ENCODE measurements around the gene DCLK3.

Gene DCLK3

GRCh38 chr3:36744763-36745162, 19.6 kb downstream of the DCLK3 start:
- H4K20me1 ChIP-seq, result no peaks in the 10 kb centered on the region
- H3K4me2 ChIP-seq, result no peak overlapping the region
- TF ChIP-seq Cebpa-rat (IDR thresholded peaks at IDR 0.05), result no peak
- H3K4me1 ChIP-seq, result peaks cover 0 to 16% (median 11%) of the 10 kb centered on the region in 10 experiments; a peak in 15 of 20 replicates
- no peak overlapping the region for H3K9ac ChIP-seq
- no peaks in the 10 kb centered on the region for H3K27me3 ChIP-seq
- H3K27ac ChIP-seq, result no peak overlapping the region
- H3K4me3 ChIP-seq, result no peak overlapping the region
- H3K36me3 ChIP-seq, result no peaks in the 10 kb centered on the region
- peaks cover 0 to 11% (median 0%) of the 10 kb centered on the region in 11 experiments; a peak in 2 of 22 replicates for H3K9me3 ChIP-seq (replicated peaks in 1 of 11)

DNA sequence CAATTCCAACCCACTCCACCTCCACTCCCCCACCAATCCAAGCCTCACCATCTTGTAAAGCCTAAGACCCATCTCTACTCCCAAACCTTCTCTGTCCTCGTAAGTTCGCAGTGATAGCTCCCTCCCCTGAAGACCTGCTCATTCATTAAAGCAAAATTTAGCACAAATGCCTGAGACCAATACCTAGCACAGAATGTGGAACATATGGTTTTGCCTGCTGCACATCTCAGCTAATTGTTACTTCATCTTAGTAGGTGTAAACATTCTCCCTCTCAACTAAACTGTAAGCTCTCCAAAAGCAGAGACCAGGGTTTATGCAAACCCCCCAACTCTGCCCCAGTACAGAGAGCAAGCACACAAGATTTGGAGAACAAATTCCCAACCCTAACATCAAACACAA, 20.5 kb downstream of the DCLK3 start:
- TF ChIP-seq Cebpa-rat (IDR thresholded peaks at IDR 0.05), result no peak
- H3K9me3 ChIP-seq (replicated peaks in 1 of 11), result peaks cover 0 to 11% (median 0%) of the 10 kb centered on the region in 11 experiments; a peak in 2 of 22 replicates
- H3K27ac ChIP-seq, result no peak overlapping the region
- no peaks in the 10 kb centered on the region for H3K27me3 ChIP-seq
- H4K20me1 ChIP-seq, result no peaks in the 10 kb centered on the region
- H3K36me3 ChIP-seq, result no peaks in the 10 kb centered on the region
- H3K4me2 ChIP-seq, result no peak overlapping the region
- no peak overlapping the region for H3K4me3 ChIP-seq
- no peak overlapping the region for H3K9ac ChIP-seq
- peaks cover 0 to 8% (median 4%) of the 10 kb centered on the region in 10 experiments; a peak in 15 of 20 replicates for H3K4me1 ChIP-seq

GRCh38 chr3:36741285-36741684, 23.1 kb downstream of the DCLK3 start:
- Histone ChIP-seq H3K27ac (no peak overlapping the region), H3K9me3 (replicated peaks in 1 of 11) (no peaks in the 10 kb centered on the region), H3K36me3 (no peaks in the 10 kb centered on the region), H3K4me1 (peaks cover 0 to 4% (median 0%) of the 10 kb centered on the region in 10 experiments; a peak in 3 of 20 replicates), H3K4me3 (no peak overlapping the region), H3K4me2 (no peak overlapping the region), H3K27me3 (no peaks in the 10 kb centered on the region), H4K20me1 (no peaks in the 10 kb centered on the region), H3K9ac (no peak overlapping the region)
- TF ChIP-seq Cebpa-rat (IDR thresholded peaks at IDR 0.05), result no peak

DNA sequence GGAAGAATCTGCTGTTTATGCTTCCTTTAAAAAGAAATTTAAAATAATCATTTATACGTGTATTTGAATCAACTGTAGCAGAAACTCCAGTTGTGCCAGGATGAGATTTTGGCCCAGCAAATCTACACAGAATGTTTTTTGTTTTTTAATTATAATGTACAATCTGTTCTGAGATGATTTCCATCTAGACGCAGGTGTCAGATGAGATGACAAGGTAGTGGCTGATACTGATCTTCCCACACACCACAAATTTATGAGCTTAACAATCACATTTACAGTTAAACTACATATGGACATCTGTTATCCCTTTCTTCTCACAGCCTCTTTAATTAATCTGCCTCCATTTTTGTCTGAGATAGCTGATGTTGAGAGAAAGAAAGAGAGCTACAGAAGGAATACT, 23.6 kb downstream of the DCLK3 start:
- no peak for TF ChIP-seq Cebpa-rat (IDR thresholded peaks at IDR 0.05)
- Histone ChIP-seq H3K4me1 (peaks cover 0 to 9% (median 0%) of the 10 kb centered on the region in 10 experiments; a peak in 4 of 20 replicates), H3K9ac (no peak overlapping the region), H4K20me1 (no peaks in the 10 kb centered on the region), H3K4me3 (no peak overlapping the region), H3K36me3 (no peaks in the 10 kb centered on the region), H3K27ac (no peak overlapping the region), H3K27me3 (no peaks in the 10 kb centered on the region), H3K4me2 (no peak overlapping the region), H3K9me3 (replicated peaks in 1 of 11) (no peaks in the 10 kb centered on the region)

DNA sequence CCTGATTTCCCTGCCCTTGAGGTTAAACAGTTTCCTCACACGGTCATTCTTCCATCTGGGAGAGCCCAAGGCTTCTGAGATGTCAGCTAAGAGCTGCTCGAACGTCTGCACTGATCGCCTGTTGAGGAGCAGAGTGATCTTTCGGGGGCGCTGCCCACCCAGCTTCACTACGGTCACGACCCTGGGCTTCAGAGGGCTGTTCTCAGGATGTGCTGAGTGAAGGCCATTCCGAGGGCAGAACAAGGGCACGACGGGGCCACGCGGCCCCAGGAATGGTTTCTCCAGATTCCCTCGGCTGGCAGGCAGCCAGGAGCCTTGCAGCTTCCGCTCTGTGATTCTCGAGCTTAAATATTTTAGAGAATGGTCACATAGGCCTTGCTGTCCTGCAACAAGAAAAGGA, 25.7 kb downstream of the DCLK3 start:
- no peaks in the 10 kb centered on the region for H3K9me3 ChIP-seq (replicated peaks in 1 of 11)
- no peak overlapping the region for H3K4me3 ChIP-seq
- H3K27ac ChIP-seq, result no peak overlapping the region
- no peak overlapping the region for H3K4me2 ChIP-seq
- no peak for TF ChIP-seq Cebpa-rat (IDR thresholded peaks at IDR 0.05)
- H3K9ac ChIP-seq, result no peak overlapping the region
- no peaks in the 10 kb centered on the region for H3K27me3 ChIP-seq
- H4K20me1 ChIP-seq, result no peaks in the 10 kb centered on the region
- peaks cover 0 to 30% (median 0%) of the 10 kb centered on the region in 10 experiments; a peak in 5 of 20 replicates for H3K4me1 ChIP-seq
- no peaks in the 10 kb centered on the region for H3K36me3 ChIP-seq

DNA sequence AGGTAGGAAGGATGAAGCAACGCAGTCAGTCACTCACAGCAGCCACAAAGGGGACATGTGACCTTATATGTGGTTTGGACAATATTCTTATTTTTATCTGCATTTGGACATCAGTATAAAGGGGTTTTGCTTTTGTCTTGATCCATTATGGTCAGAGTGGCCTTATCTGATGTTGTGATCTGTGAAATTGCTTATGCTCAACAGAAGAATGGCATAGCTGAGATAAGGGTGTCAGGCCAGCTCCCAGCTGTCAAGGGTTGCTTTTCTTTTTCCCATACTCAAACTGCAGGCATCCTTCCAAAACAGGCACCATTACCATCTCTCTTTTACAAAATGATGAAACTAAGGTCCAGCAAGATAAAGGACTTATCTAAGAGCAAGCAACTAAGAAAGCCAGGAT, 28.1 kb downstream of the DCLK3 start:
- H3K27me3 ChIP-seq, result no peaks in the 10 kb centered on the region
- H3K4me2 ChIP-seq, result peak overlapping the region in 2 of 11 experiments; percentile 70 to 78; a peak in 4 of 22 replicates
- H3K9me3 ChIP-seq (replicated peaks in 1 of 11), result no peaks in the 10 kb centered on the region
- H3K27ac ChIP-seq, result no peak overlapping the region
- no peak for TF ChIP-seq Cebpa-rat (IDR thresholded peaks at IDR 0.05)
- no peak overlapping the region for H3K9ac ChIP-seq
- no peaks in the 10 kb centered on the region for H3K36me3 ChIP-seq
- peaks cover 0 to 47% (median 0%) of the 10 kb centered on the region in 10 experiments; a peak in 6 of 20 replicates for H3K4me1 ChIP-seq
- H4K20me1 ChIP-seq, result no peaks in the 10 kb centered on the region
- H3K4me3 ChIP-seq, result no peak overlapping the region

- peaks cover 0 to 47% (median 0%) of the 10 kb centered on the region in 10 experiments; a peak in 6 of 20 replicates for H3K4me1 ChIP-seq
- no peaks in the 10 kb centered on the region for H4K20me1 ChIP-seq
- H3K27ac ChIP-seq, result peak overlapping the region in 2 of 11 experiments; percentile 41 to 65; a peak in 4 of 22 replicates
- H3K9me3 ChIP-seq (replicated peaks in 1 of 11), result no peaks in the 10 kb centered on the region
- no peaks in the 10 kb centered on the region for H3K36me3 ChIP-seq
- H3K4me3 ChIP-seq, result no peak overlapping the region
- H3K9ac ChIP-seq, result no peak overlapping the region
- peak overlapping the region in 3 of 11 experiments; percentile 11 to 78 (median 70); a peak in 5 of 22 replicates for H3K4me2 ChIP-seq
- H3K27me3 ChIP-seq, result no peaks in the 10 kb centered on the region
- 0 out of 22 replicates have a peak, but pooled peaks of 1 of the 11 experiments have one; percentile 12 for TF ChIP-seq Cebpa-rat (IDR thresholded peaks at IDR 0.05)
Measured at GRCh38 chr3:36734742-36735141, 29.6 kb downstream of the DCLK3 start.

DNA sequence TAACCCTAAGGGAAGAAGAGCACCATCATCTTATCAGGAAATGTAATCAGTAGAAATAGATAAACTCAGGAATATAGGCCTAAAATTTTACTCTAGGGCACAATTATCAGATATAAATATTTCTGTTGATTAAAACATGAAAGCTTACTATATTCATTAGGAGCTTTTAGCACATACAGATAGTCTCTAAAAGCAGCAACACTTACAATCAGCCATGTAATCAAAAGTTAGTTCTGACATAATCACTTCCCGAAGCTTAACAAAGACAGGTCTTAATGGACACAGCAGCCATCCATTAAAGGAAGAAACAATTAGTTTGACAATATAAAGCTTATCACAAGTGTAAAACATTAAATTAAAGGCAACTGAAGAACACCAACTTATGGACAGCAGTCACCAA, 30.6 kb downstream of the DCLK3 start:
- Histone ChIP-seq H4K20me1 (no peaks in the 10 kb centered on the region), H3K4me3 (no peak overlapping the region), H3K27ac (no peak overlapping the region; a peak in 1 of 22 replicates), H3K36me3 (no peaks in the 10 kb centered on the region), H3K9me3 (replicated peaks in 1 of 11) (no peaks in the 10 kb centered on the region), H3K4me2 (peak overlapping the region in 3 of 11 experiments; percentile 19 to 78 (median 70); a peak in 5 of 22 replicates), H3K27me3 (no peaks in the 10 kb centered on the region), H3K4me1 (peaks cover 0 to 47% (median 0%) of the 10 kb centered on the region in 10 experiments; a peak in 6 of 20 replicates), H3K9ac (no peak overlapping the region)
- no peak for TF ChIP-seq Cebpa-rat (IDR thresholded peaks at IDR 0.05)

GRCh38 chr3:36733162-36733696, 31.1 kb downstream of the DCLK3 start:
- H3K9ac ChIP-seq, result no peak overlapping the region
- peak overlapping the region in 3 of 11 experiments; percentile 19 to 78 (median 70); a peak in 5 of 22 replicates for H3K4me2 ChIP-seq
- H3K4me3 ChIP-seq, result no peak overlapping the region
- H4K20me1 ChIP-seq, result no peaks in the 10 kb centered on the region
- H3K36me3 ChIP-seq, result no peaks in the 10 kb centered on the region
- no peaks in the 10 kb centered on the region for H3K27me3 ChIP-seq
- TF ChIP-seq Cebpa-rat (IDR thresholded peaks at IDR 0.05), result no peak
- no peaks in the 10 kb centered on the region for H3K9me3 ChIP-seq (replicated peaks in 1 of 11)
- 0 out of 22 replicates have a peak overlapping the region, but pooled peaks of 1 of the 11 experiments have one; percentile 5 for H3K27ac ChIP-seq
- peaks cover 0 to 47% (median 0%) of the 10 kb centered on the region in 10 experiments; a peak in 6 of 20 replicates for H3K4me1 ChIP-seq

GRCh38 chr3:36730966-36731365, 33.4 kb downstream of the DCLK3 start:
- H3K9ac ChIP-seq, result no peak overlapping the region
- no peak overlapping the region for H3K27ac ChIP-seq
- peaks cover 0 to 40% (median 0%) of the 10 kb centered on the region in 10 experiments; a peak in 6 of 20 replicates for H3K4me1 ChIP-seq

More at GRCh38 chr3:36730966-36731365, 33.4 kb downstream of the DCLK3 start:
- no peaks in the 10 kb centered on the region for H4K20me1 ChIP-seq
- no peaks in the 10 kb centered on the region for H3K27me3 ChIP-seq
- H3K36me3 ChIP-seq, result no peaks in the 10 kb centered on the region
- H3K9me3 ChIP-seq (replicated peaks in 1 of 11), result no peaks in the 10 kb centered on the region
- H3K4me2 ChIP-seq, result no peak overlapping the region
- TF ChIP-seq Cebpa-rat (IDR thresholded peaks at IDR 0.05), result no peak
- H3K4me3 ChIP-seq, result no peak overlapping the region
